ENCODE data around the gene DET1.

Gene DET1

GRCh38 chr15:88539441-88539840 lies 7.0 kb downstream of the DET1 start:
- TF ChIP-seq, protein P1, sequence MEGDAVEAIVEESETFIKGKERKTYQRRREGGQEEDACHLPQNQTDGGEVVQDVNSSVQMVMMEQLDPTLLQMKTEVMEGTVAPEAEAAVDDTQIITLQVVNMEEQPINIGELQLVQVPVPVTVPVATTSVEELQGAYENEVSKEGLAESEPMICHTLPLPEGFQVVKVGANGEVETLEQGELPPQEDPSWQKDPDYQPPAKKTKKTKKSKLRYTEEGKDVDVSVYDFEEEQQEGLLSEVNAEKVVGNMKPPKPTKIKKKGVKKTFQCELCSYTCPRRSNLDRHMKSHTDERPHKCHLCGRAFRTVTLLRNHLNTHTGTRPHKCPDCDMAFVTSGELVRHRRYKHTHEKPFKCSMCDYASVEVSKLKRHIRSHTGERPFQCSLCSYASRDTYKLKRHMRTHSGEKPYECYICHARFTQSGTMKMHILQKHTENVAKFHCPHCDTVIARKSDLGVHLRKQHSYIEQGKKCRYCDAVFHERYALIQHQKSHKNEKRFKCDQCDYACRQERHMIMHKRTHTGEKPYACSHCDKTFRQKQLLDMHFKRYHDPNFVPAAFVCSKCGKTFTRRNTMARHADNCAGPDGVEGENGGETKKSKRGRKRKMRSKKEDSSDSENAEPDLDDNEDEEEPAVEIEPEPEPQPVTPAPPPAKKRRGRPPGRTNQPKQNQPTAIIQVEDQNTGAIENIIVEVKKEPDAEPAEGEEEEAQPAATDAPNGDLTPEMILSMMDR (IDR thresholded peaks at IDR 0.05; ENCODE audit: insufficient read depth, low read length, missing control alignments) = no peak
- CTCF ChIA-PET = no interaction called here
- POLR2A ChIA-PET = no interaction called here
- no peak overlapping the region for H3K4me3 ChIP-seq (ENCODE audit: low read depth, low read length)
- no peak for DNase-seq (ENCODE audit: low read depth, low spot score)

GRCh38 chr15:88538972-88539371 lies 7.5 kb downstream of the DET1 start:
- ChIA-PET CTCF (no interaction called here), POLR2A (no interaction called here)
- TF ChIP-seq, protein P1 (IDR thresholded peaks at IDR 0.05; ENCODE audit: insufficient read depth, low read length, missing control alignments) = no peak
- DNase-seq (ENCODE audit: low read depth, low spot score) = no peak
- H3K4me3 ChIP-seq (ENCODE audit: low read depth, low read length) = no peak overlapping the region

DNA sequence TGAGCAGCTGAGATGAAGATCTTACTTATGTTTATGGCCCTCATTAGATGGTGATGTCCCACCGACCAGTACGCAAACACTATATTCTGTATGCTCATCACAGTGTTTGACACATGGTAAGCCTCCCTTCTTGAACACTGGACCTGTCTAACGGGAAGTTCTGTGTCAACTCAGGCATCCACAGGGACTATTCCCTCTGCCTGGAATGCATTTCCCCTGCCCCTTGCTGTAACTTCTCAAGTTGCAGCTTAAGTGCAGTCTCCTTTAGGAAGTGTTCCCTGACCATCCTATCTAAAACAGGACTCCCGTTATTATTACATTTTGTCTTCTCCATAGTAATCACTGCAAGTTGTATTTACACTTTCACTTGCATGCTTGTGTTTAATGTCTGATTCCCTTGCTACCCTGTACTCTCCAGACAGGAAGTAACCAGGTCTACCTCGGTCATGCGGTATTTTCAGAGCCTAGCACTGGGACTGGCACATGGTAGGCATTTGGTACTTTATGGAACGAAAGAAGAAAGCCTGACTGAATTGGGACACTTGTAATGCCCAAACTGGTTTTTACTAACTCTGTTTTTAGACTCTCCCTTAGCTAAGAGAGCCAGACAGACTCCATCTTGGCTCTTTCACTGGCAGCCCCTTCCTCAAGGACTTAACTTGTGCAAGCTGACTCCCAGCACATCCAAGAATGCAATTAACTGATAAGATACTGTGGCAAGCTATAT lies 8.7 kb downstream of the DET1 start:
- no peak overlapping the region for H3K4me3 ChIP-seq (ENCODE audit: low read depth, low read length)
- TF ChIP-seq, protein P1 (IDR thresholded peaks at IDR 0.05; ENCODE audit: insufficient read depth, low read length, missing control alignments) = no peak
- ChIA-PET CTCF (no interaction called here), POLR2A (interaction anchor here (0.7 kb wide), 1 partner anchor 168 kb away, joined by 3 read pairs; no protein-coding TSS in a partner anchor)
- DNase-seq (ENCODE audit: low read depth, low spot score) = no peak

DNA sequence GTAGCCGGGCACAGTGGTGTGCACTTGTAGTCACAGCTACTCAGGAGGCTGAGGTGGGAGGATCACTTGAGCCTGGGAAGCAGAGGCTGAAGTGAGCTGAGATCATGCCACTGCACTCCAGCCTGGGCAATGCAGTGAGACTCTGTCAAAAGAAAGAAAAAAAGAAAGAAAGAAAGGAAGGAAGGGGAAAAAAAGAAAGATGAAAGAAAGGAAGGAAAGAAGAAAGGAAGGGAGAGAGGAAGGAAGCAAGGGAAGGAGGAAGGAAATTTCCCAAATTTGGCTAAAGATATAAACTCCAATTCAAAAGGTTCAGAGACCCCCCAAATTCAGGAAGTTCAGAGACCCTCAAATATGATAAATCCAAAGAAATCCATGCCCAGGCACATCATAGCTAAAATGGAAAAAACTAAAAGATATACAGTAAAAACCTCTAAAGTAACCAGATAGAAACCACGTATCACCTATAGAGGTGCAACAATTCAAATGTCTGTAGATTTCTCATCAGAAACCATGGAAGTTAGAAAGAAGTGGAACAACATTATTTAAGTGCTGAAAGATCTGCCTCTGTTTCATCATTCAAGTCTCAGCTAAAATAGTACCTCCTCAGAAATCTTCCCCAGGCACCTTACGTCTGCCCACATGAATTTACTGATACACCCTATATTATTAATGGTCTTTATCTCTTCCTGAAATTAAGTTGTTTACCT lies 10.7 kb downstream of the DET1 start:
- no peak for DNase-seq (ENCODE audit: low read depth, low spot score)
- H3K4me3 ChIP-seq (ENCODE audit: low read depth, low read length) = no peak overlapping the region
- ChIA-PET POLR2A (interaction anchor here (0.7 kb wide), 1 partner anchor 86 kb away, joined by 3 read pairs; no protein-coding TSS in a partner anchor), CTCF (no interaction called here)
- TF ChIP-seq, protein P1 (IDR thresholded peaks at IDR 0.05; ENCODE audit: insufficient read depth, low read length, missing control alignments) = no peak

DNA sequence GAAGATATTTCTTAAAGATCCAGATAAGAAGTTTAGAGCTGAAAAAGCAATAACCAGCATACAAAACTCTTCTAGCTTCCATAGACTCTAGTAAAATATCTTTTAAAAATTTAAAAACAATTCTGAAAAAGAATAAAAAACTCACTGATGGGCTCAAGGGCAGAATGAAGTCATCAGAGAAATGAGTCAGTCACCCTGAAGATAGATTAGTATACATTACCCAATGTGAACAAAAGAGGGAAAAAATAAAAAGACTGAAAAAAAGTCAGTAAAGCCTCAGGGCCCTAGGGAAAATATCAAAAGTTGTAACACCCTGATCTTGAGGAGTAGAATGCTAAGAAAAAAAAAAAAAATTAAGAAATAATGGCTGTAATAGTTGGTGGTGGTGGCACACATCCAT lies 11.4 kb downstream of the DET1 start:
- TF ChIP-seq, protein P1 (IDR thresholded peaks at IDR 0.05; ENCODE audit: insufficient read depth, low read length, missing control alignments) = no peak
- ChIA-PET CTCF (no interaction called here), POLR2A (interaction anchor here (0.7 kb wide), 1 partner anchor 87 kb away, joined by 3 read pairs; no protein-coding TSS in a partner anchor)
- no peak for DNase-seq (ENCODE audit: low read depth, low spot score)
- H3K4me3 ChIP-seq (ENCODE audit: low read depth, low read length) = no peak overlapping the region

DNA sequence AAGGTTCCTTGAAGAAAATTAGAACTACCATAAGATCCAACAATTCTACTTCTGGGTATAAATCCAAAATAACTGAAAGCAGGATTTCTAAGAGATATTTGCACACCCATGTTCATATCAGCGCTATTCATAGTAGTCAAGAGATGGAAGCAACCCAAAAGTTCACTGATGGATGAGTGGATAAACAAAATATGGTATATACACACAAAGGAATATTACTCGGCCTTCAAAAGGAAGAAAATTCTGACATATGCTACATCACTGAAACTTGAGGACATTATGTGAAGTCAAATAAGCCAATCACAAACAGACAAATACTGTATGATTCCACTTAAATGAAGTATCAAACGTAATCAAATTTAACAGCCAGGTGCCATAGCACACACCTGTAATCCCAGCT lies 13.1 kb downstream of the DET1 start:
- no peak overlapping the region for H3K4me3 ChIP-seq (ENCODE audit: low read depth, low read length)
- no peak for DNase-seq (ENCODE audit: low read depth, low spot score)
- CTCF ChIA-PET = no interaction called here
- POLR2A ChIA-PET = no interaction called here
- TF ChIP-seq, protein P1 (IDR thresholded peaks at IDR 0.05; ENCODE audit: insufficient read depth, low read length, missing control alignments) = no peak
